ENCODE measurements around the gene C12orf56.
"Not testable (repeated sequence)": the region's sequence is repeated elsewhere in the genome, so short reads cannot be mapped to it uniquely, and the experiment has no call there.

The C12orf56 gene

GRCh38 chr12:64236549-64236948 lies 154.0 kb downstream of the C12orf56 start:
- DNase-seq (ENCODE audit: low read depth): no peak

- DNase-seq (ENCODE audit: low read depth): no peak
These were observed 158.4 kb downstream of the C12orf56 start for GRCh38 chr12:64232196-64232595.

GRCh38 chr12:64229796-64230195 lies 160.8 kb downstream of the C12orf56 start:
- DNase-seq (ENCODE audit: low read depth): no peak

GRCh38 chr12:64229240-64229639 lies 161.3 kb downstream of the C12orf56 start:
- DNase-seq (ENCODE audit: low read depth): no peak

GRCh38 chr12:64225626-64226025 lies 164.9 kb downstream of the C12orf56 start:
- no peak for DNase-seq (ENCODE audit: low read depth)

GRCh38 chr12:64222009-64222765 lies 168.4 kb downstream of the C12orf56 start, which contains the start of gene KICS2:
Gene KICS2 (minus strand): TSS chr12:64222296. CDS start chr12:64222237, 59 bp downstream.
- peak; percentile 83 for DNase-seq (ENCODE audit: low read depth)

- peak; percentile 45 for DNase-seq (ENCODE audit: low read depth)
These were observed 168.9 kb downstream of the C12orf56 start for GRCh38 chr12:64221651-64222008.

- DNase-seq (ENCODE audit: low read depth): no peak
These were observed 170.5 kb downstream of the C12orf56 start for GRCh38 chr12:64220046-64220445.

GRCh38 chr12:64219145-64219544 lies 171.4 kb downstream of the C12orf56 start:
- no peak for DNase-seq (ENCODE audit: low read depth)

GRCh38 chr12:64218597-64218996 lies 172.0 kb downstream of the C12orf56 start:
- no peak for DNase-seq (ENCODE audit: low read depth)

- DNase-seq (ENCODE audit: low read depth): not testable (repeated sequence)
These were observed 172.9 kb downstream of the C12orf56 start for GRCh38 chr12:64217643-64218042.

- no peak for DNase-seq (ENCODE audit: low read depth)
These were observed 174.3 kb downstream of the C12orf56 start for GRCh38 chr12:64216239-64216638.
